K562 (cell line): Measurements from ENCODE around the gene PGPEP1. TPM values are rescaled to one million over a fixed set of nuclear protein-coding genes. Genes with fewer than 3 reads are reported as not detected.

Experiments used
- ATF1 ChIP-seq, 2 experiments: fragments of 450-650 bp in 1 of 2; IDR thresholded peaks; 2 replicates each; pipeline ENCODE4 v1.6.1; 2016; ENCODE audit warnings: missing compliant biosample characterization in 1 of 2, missing genetic modification characterization in 1 of 2
- HSF4 ChIP-seq: fragments of 250-450 bp; sonication (Bioruptor Pico); IDR thresholded peaks from 2 replicates; pipeline ENCODE4 v2.1.2; 2022; ENCODE audit warnings: mild to moderate bottlenecking, moderate library complexity, borderline replicate concordance
- RCOR1 ChIP-seq, 2 experiments: IDR thresholded peaks; 2 replicates each; pipeline ENCODE4 v1.6.1; 2012; ENCODE audit warnings: low read depth in 2 of 2, low read length in 2 of 2, borderline replicate concordance in 1 of 2, improper control_type of control experiment in 1 of 2
- SIN3A ChIP-seq, 2 experiments: fragments of 150-350 bp in 1 of 2; IDR thresholded peaks; 2 replicates each; pipeline ENCODE4 v1.6.1; 2011 to 2016; ENCODE audit warnings: borderline replicate concordance in 2 of 2, low read depth in 2 of 2, low read length in 2 of 2, mild to moderate bottlenecking in 2 of 2, moderate library complexity in 2 of 2; ENCODE audit not compliant: control insufficient read depth in 1 of 2
- SMC3 ChIP-seq: conservative IDR thresholded peaks from 2 replicates; pipeline ENCODE4 v1.6.1; 2011; ENCODE audit warnings: low read depth, low read length, improper control_type of control experiment; ENCODE audit not compliant: insufficient read depth
- SNIP1 ChIP-seq: fragments of 450-650 bp; IDR thresholded peaks from 2 replicates; pipeline ENCODE4 v1.7.1; 2017; ENCODE audit warnings: low read depth, mild to moderate bottlenecking
- SREBF2 ChIP-seq: sonication (generic); formaldehyde crosslinking; IDR thresholded peaks from 2 replicates; pipeline ENCODE4 v1.4.0; 2020; ENCODE audit warnings: mild to moderate bottlenecking, missing genetic modification reagents
- STAG1 ChIP-seq: sonication (generic); formaldehyde crosslinking; IDR thresholded peaks from 2 replicates; pipeline ENCODE4 v1.5.0; 2020; ENCODE audit warnings: missing genetic modification reagents, borderline replicate concordance
- ZC3H4 ChIP-seq: sonication (generic); formaldehyde crosslinking; IDR thresholded peaks from 2 replicates; pipeline ENCODE4 v1.9.0; 2021; ENCODE audit warnings: missing genetic modification reagents, borderline replicate concordance
- ZNF134 ChIP-seq: fragments of 250-450 bp; sonication (Bioruptor Pico); conservative IDR thresholded peaks from 2 replicates; pipeline ENCODE4 v1.4.0; 2020
- ZNF24 ChIP-seq: fragments of 450-650 bp; IDR thresholded peaks from 2 replicates; pipeline ENCODE4 v1.6.1; 2016
- ZNF253 ChIP-seq: fragments of 250-450 bp; sonication (Bioruptor Pico); conservative IDR thresholded peaks from 2 replicates; pipeline ENCODE4 v1.6.1; 2021; ENCODE audit warnings: mild to moderate bottlenecking
- ZNF282 ChIP-seq: sonication (generic); formaldehyde crosslinking; IDR thresholded peaks from 2 replicates; pipeline ENCODE4 v1.8.1; 2023; ENCODE audit warnings: missing genetic modification reagents
- ZNF696 ChIP-seq: fragments of 250-450 bp; sonication (Bioruptor Pico); conservative IDR thresholded peaks from 2 replicates; pipeline ENCODE4 v1.4.0; 2020; ENCODE audit warnings: mild to moderate bottlenecking, moderate library complexity
- polyA plus RNA-seq, 8 experiments: library from polyadenylated mRNA; depleted of rRNA in 4 of 8; stranded (reverse) in 5 of 8; unstranded in 3 of 8; fragments of >200 nt; fragmentation: Nextera tagmentation in 2 of 8; fragmentation: Illumina TruSeq in 1 of 8; extraction: Ambion mirVana in 2 of 8; extraction: Trizol in 1 of 8; gene quantifications; 2 replicates each; pipeline versions ENCODE4 v1.2.1 to v1.2.3, GENCODE V29; 2011 to 2014; ENCODE audit warnings: inconsistent platforms in 1 of 8, missing spikeins in 1 of 8
- total RNA-seq, 7 experiments: library from RNA; depleted of rRNA in 6 of 7; stranded (reverse); fragments of >200 nt in 6 of 7; fragmentation: Illumina TruSeq in 2 of 7; extraction: Trizol in 2 of 7; gene quantifications; 2 replicates each; pipeline versions ENCODE4 v1.2.1 to v1.2.3, GENCODE V29; 2011 to 2021; ENCODE audit warnings: low replicate concordance in 1 of 7
- TF ChIP-seq, protein P1 (sequence below): fragments of 250-450 bp; sonication (Bioruptor Pico); IDR thresholded peaks from 2 replicates; pipeline ENCODE4 v1.4.0; 2020; ENCODE audit warnings: mild to moderate bottlenecking, moderate library complexity
- TF ChIP-seq, protein P2 (sequence below): fragments of 200-800 bp; sonication (Bioruptor generic); IDR thresholded peaks from 2 replicates; pipeline ENCODE4 v1.6.1; 2017; ENCODE audit warnings: missing genetic modification characterization, missing compliant biosample characterization
- TF ChIP-seq, protein P3 (sequence below): sonication (generic); formaldehyde crosslinking; IDR thresholded peaks from 2 replicates; pipeline ENCODE4 v1.8.0; 2022; ENCODE audit warnings: mild to moderate bottlenecking, missing genetic modification reagents
- TF ChIP-seq, protein P4 (sequence below): fragments of 250-450 bp; sonication (Bioruptor Pico); IDR thresholded peaks from 2 replicates; pipeline ENCODE4 v1.5.0; 2021

Gene PGPEP1
- total and polyA plus RNA-seq, 9 of the 15 experiments (the other 6 are each of a cell fraction or from before 2014, with no cell fraction given): 10.0 to 69.6 (median 33.5) TPM

DNA sequence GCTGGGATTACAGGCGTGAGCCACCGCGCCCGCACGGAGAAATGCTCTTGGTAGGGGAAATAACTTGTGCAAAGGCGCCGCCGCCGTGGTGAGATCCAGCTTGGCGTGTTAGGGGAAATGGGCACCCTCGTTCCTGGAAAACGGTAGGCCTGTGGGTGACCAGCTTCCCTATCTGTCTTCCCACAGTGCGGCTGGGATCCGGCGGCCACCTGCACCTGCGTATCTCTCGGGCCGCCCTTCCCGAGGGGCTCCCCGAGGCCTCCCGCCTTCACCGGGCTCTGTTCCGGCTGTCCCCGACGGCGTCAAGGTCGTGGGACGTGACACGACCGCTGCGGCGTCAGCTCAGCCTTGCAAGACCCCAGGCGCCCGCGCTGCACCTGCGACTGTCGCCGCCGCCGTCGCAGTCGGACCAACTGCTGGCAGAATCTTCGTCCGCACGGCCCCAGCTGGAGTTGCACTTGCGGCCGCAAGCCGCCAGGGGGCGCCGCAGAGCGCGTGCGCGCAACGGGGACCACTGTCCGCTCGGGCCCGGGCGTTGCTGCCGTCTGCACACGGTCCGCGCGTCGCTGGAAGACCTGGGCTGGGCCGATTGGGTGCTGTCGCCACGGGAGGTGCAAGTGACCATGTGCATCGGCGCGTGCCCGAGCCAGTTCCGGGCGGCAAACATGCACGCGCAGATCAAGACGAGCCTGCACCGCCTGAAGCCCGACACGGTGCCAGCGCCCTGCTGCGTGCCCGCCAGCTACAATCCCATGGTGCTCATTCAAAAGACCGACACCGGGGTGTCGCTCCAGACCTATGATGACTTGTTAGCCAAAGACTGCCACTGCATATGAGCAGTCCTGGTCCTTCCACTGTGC, 47.9 kb downstream of the PGPEP1 start (continued):
- TF ChIP-seq STAG1 (CRISPR knock-in tag) (0 out of 2 replicates have a peak, but pooled peaks have one; percentile 39), SIN3A (IDR thresholded peaks at IDR 0.05; ENCODE audit: borderline replicate concordance in 2 of 2, control insufficient read depth in 1 of 2, low read depth in 2 of 2, low read length in 2 of 2) (peak; percentile 51 to 74; a peak in 2 of 4 replicates), ZNF253 (CRISPR knock-in tag) (no peak), RCOR1 (IDR thresholded peaks at IDR 0.05; ENCODE audit: borderline replicate concordance in 1 of 2, low read depth in 2 of 2, low read length in 2 of 2) (peak; percentile 36 to 64; a peak in 2 of 4 replicates), HSF4 (CRISPR knock-in tag) (no peak), ZNF134 (CRISPR knock-in tag) (peak; percentile 60; the same call in 1 of the 2 replicates), ZNF696 (CRISPR knock-in tag) (no peak), SMC3 (peak; percentile 77), ZNF24 (peak; percentile 56; the same call in 1 of the 2 replicates), ZC3H4 (CRISPR knock-in tag) (peak; percentile 83; the same call in 1 of the 2 replicates), SNIP1 (no peak), ATF1 (CRISPR knock-in tag; IDR thresholded peaks at IDR 0.05) (peak; percentile 37), ATF1 (tag; IDR thresholded peaks at IDR 0.05) (peak; percentile 81), SREBF2 (CRISPR knock-in tag) (no peak), ZNF282 (CRISPR knock-in tag) (peak; percentile 75; the same call in 1 of the 2 replicates)
- TF ChIP-seq, protein P1, sequence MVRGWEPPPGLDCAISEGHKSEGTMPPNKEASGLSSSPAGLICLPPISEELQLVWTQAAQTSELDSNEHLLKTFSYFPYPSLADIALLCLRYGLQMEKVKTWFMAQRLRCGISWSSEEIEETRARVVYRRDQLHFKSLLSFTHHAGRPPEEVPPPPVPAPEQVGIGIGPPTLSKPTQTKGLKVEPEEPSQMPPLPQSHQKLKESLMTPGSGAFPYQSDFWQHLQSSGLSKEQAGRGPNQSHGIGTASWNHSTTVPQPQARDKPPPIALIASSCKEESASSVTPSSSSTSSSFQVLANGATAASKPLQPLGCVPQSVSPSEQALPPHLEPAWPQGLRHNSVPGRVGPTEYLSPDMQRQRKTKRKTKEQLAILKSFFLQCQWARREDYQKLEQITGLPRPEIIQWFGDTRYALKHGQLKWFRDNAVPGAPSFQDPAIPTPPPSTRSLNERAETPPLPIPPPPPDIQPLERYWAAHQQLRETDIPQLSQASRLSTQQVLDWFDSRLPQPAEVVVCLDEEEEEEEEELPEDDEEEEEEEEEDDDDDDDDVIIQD (CRISPR knock-in tag): 0 out of 2 replicates have a peak, but pooled peaks have one; percentile 63
- TF ChIP-seq, protein P2, sequence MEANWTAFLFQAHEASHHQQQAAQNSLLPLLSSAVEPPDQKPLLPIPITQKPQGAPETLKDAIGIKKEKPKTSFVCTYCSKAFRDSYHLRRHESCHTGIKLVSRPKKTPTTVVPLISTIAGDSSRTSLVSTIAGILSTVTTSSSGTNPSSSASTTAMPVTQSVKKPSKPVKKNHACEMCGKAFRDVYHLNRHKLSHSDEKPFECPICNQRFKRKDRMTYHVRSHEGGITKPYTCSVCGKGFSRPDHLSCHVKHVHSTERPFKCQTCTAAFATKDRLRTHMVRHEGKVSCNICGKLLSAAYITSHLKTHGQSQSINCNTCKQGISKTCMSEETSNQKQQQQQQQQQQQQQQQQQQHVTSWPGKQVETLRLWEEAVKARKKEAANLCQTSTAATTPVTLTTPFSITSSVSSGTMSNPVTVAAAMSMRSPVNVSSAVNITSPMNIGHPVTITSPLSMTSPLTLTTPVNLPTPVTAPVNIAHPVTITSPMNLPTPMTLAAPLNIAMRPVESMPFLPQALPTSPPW: peak; percentile 53; the same call in 1 of the 2 replicates
- TF ChIP-seq, protein P3, sequence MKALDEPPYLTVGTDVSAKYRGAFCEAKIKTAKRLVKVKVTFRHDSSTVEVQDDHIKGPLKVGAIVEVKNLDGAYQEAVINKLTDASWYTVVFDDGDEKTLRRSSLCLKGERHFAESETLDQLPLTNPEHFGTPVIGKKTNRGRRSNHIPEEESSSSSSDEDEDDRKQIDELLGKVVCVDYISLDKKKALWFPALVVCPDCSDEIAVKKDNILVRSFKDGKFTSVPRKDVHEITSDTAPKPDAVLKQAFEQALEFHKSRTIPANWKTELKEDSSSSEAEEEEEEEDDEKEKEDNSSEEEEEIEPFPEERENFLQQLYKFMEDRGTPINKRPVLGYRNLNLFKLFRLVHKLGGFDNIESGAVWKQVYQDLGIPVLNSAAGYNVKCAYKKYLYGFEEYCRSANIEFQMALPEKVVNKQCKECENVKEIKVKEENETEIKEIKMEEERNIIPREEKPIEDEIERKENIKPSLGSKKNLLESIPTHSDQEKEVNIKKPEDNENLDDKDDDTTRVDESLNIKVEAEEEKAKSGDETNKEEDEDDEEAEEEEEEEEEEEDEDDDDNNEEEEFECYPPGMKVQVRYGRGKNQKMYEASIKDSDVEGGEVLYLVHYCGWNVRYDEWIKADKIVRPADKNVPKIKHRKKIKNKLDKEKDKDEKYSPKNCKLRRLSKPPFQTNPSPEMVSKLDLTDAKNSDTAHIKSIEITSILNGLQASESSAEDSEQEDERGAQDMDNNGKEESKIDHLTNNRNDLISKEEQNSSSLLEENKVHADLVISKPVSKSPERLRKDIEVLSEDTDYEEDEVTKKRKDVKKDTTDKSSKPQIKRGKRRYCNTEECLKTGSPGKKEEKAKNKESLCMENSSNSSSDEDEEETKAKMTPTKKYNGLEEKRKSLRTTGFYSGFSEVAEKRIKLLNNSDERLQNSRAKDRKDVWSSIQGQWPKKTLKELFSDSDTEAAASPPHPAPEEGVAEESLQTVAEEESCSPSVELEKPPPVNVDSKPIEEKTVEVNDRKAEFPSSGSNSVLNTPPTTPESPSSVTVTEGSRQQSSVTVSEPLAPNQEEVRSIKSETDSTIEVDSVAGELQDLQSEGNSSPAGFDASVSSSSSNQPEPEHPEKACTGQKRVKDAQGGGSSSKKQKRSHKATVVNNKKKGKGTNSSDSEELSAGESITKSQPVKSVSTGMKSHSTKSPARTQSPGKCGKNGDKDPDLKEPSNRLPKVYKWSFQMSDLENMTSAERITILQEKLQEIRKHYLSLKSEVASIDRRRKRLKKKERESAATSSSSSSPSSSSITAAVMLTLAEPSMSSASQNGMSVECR (CRISPR knock-in tag): peak; percentile 98
- TF ChIP-seq, protein P4, sequence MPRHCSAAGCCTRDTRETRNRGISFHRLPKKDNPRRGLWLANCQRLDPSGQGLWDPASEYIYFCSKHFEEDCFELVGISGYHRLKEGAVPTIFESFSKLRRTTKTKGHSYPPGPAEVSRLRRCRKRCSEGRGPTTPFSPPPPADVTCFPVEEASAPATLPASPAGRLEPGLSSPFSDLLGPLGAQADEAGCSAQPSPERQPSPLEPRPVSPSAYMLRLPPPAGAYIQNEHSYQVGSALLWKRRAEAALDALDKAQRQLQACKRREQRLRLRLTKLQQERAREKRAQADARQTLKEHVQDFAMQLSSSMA (CRISPR knock-in tag): peak; percentile 20; the same call in 1 of the 2 replicates
